ENCODE results near the gene SCFD2. TPM values are rescaled to one million over a fixed set of nuclear protein-coding genes. Genes with fewer than 3 reads are reported as not detected.
A peak's percentile ranks its signal among the peaks of the same experiment; 100 is the strongest.

Gene SCFD2
- total RNA-seq, 1 experiment from 2014 or later: 25.3 TPM

DNA sequence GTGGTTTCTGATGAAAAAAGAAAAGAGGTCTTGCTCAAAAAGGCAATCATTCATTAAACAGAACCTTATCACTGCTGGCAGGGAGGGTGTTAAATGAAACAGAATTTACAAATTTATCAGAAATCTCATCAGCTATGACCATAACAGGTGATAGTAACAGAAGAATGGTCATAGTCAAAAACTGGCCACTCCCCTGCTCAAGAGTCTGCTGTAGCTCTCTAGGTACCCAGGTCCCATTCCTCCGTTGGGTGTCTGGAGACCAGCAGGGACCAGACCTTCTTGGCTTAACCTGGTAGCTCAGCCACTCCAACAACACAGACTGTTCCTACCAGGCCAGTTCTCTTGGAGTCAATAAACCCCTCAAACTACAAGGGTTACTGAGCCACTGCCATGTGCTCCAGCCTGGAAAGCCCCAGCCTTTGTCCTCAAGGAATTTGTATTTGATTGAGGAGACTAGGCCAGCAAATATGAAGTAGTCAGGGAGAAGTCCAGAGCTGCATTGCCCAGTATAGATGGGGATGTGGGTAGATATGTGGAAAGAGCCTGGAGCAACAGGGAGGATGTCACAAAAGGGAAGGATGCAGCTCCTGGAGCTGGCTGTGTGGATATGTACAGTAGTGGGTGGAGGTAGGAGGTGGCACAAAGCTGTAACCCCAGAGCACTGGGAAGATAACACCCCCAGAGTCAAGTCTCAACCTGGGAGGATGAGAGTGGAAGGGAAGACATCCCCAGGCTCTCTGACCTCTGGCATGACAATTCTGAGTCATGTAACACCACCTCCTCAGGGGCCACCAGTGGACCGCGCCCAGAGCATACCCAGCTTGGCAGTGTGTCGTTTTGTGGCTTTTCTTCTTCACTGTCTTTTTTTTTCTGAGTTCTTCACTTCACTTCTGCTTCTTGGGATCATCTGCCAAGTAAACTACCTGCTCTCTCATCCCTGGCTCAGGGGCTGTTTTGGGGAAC is 481.9 kb downstream of the SCFD2 start:
- no peak overlapping the region for H3K27ac ChIP-seq
- H3K4me1 ChIP-seq: peaks cover 16% of the 10 kb centered on the region
- no peak overlapping the region for H3K4me3 ChIP-seq
- no peak for DNase-seq
- H3K36me3 ChIP-seq: no peaks in the 10 kb centered on the region
- peaks cover 4% of the 10 kb centered on the region for H3K9me3 ChIP-seq (replicated peaks)
- no peaks in the 10 kb centered on the region for H3K27me3 ChIP-seq

DNA sequence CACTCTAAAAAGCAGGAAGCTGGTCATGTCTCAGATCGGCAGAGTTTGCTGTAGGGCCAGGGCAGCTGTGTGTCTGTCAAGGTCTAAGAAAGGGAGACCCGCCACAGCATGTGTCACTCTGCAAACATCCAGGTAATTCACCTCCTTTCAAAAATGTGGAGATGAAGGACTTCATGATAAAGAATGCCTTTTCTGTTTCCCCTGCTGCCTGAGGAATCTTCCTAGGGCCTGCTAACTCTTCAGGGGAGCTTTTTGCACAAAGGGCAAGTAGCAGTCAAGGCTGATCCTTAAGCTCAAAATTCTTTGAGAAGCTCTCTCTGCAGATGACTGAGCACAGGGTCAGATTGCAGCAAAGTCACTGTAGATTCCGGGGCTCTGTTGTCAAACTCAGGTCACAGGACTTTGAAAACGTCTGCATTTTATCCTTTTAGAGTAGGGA is 482.7 kb downstream of the SCFD2 start:
- peak in 1 of 2 experiments; percentile 44 for DNase-seq
- no peaks in the 10 kb centered on the region for H3K27me3 ChIP-seq
- H3K36me3 ChIP-seq: no peaks in the 10 kb centered on the region
- H3K9me3 ChIP-seq (replicated peaks): peaks cover 4% of the 10 kb centered on the region
- peaks cover 16% of the 10 kb centered on the region for H3K4me1 ChIP-seq
- H3K27ac ChIP-seq: no peak overlapping the region
- no peak overlapping the region for H3K4me3 ChIP-seq

DNA sequence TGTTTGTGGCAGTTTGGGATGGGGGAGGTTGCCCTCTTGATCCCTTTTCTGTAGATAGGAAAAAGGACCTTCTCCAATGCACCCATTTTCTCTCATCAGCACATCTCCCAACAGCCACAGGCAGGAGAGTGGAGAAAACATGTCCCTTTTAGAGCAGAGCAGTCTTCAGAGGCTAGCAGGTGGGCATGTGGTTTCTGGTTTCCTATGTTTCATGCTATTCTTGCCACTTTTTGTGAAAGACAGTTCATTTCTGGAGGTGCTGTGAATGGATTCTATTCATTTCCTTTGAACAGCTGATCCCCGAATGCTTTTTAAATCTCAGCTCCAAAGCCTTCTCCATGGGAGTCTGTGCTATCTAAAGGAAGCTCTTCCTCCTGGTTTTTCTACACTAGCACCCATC is 484.9 kb downstream of the SCFD2 start:
- Histone ChIP-seq H3K4me3 (no peak overlapping the region), H3K4me1 (peaks cover 16% of the 10 kb centered on the region), H3K27me3 (no peaks in the 10 kb centered on the region), H3K36me3 (no peaks in the 10 kb centered on the region), H3K27ac (no peak overlapping the region), H3K9me3 (replicated peaks) (no peaks in the 10 kb centered on the region; the same call in none of the 2 replicates)
- DNase-seq: peak in 1 of 2 experiments; percentile 60

DNA sequence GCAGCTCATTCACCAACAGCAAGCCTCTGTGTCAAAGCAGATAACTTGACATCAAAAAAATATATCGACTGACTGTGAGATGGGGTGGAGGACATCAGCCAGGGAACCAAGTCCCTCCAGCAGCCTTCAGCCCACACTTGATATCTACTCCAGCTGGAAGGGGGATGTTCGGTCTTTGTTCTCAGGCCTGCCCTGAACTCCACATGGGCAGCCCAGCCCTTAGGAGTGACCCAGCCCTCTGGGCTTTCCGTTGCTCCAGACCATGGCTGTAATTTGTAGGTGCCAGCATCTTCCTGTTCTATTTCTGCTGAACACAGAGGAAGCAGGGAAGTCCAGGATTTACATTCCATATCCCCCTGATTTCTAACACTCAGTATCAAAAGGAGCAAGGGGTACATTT is 486.4 kb downstream of the SCFD2 start:
- Histone ChIP-seq H3K27ac (no peak overlapping the region), H3K4me3 (no peak overlapping the region), H3K9me3 (replicated peaks) (no peaks in the 10 kb centered on the region; the same call in 1 of the 2 replicates), H3K4me1 (peaks cover 20% of the 10 kb centered on the region), H3K36me3 (no peaks in the 10 kb centered on the region), H3K27me3 (no peaks in the 10 kb centered on the region)
- no peak for DNase-seq

DNA sequence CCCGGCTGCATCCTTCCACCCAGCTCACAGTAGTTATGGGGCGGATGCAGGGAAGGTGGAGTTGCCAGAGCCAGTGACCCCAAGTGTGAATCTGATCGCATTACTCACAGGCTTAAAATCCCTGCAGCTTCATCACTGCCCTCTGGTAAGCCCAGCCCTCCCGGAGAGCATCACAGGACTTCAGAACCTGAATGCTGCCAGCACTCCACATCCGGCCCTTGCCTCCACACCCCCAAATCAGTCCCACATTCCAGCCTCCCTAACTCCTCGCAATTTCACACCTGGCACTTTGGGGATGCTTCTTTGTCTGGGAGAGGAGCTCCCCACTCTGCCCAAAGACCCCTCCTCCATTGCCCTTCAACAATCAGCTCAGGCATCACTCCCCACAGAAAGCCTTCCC is 488.2 kb downstream of the SCFD2 start:
- no peak overlapping the region for H3K27ac ChIP-seq
- DNase-seq: no peak
- H3K4me3 ChIP-seq: no peak overlapping the region
- no peaks in the 10 kb centered on the region for H3K27me3 ChIP-seq
- no peaks in the 10 kb centered on the region for H3K36me3 ChIP-seq
- H3K9me3 ChIP-seq (replicated peaks): no peaks in the 10 kb centered on the region
- H3K4me1 ChIP-seq: peaks cover 29% of the 10 kb centered on the region

DNA sequence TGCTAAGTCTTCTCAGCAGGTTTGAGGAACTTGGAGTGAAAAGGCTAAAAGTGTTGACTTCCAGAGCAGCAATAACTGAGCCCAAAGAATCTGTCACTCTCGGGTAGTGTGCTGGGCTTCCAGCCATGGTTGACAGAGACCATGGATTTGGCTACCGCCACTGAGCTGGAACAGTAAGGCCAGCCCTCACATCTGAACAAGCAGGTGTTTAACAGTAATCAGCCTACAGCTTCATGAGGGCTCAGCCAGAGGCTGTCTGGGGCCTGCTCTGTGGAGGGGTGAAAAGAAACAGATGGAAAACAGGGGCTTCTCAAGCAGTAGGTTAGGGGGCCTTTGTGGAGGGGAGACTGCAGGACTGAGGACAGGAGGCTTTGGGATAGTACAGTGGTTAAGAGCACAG is 488.8 kb downstream of the SCFD2 start:
- Histone ChIP-seq H3K4me3 (no peak overlapping the region), H3K27me3 (no peaks in the 10 kb centered on the region), H3K9me3 (replicated peaks) (no peaks in the 10 kb centered on the region), H3K27ac (no peak overlapping the region), H3K36me3 (no peaks in the 10 kb centered on the region), H3K4me1 (peaks cover 31% of the 10 kb centered on the region)
- no peak for DNase-seq

DNA sequence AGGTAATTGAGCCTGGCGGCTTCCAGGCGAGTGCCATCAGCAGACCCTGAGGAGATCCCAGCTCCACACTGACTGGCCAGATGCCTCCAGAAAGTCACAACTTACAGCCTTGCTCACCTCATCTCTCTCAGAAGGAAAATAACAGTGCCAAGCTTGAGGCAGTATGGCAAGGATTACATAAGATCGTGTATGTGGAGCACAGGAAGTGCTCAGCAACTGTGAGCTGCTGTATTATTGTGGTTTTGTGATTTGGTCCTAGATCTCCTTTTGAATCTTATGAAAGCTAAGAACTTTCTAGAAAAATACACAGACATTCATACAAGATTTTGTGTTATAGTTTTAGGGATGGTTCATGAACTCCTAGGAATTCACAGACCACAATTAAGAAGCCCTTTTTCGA is 489.8 kb downstream of the SCFD2 start:
- no peak overlapping the region for H3K27ac ChIP-seq
- H3K9me3 ChIP-seq (replicated peaks): no peaks in the 10 kb centered on the region
- H3K4me3 ChIP-seq: no peak overlapping the region
- DNase-seq: no peak
- peaks cover 27% of the 10 kb centered on the region for H3K4me1 ChIP-seq
- H3K36me3 ChIP-seq: no peaks in the 10 kb centered on the region
- no peaks in the 10 kb centered on the region for H3K27me3 ChIP-seq

DNA sequence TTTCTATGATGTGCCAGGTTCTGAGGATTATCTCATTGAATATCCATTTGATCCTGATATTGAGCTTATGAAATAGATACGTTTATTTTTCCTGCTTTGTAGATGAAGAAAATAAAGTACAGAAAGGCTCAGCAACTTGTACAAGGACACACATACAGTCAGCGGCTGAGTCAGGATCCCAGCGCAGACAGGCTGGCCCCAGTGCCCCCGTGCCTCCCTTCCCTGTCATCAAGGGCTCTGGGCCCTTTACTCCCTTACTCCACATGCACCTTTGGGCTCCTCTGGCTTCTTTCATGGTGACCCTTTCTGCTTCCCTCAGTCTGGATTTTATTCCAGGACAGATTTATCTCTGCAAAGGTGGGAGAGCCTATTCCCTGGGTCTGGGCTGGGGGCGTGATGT is 490.9 kb downstream of the SCFD2 start:
- no peaks in the 10 kb centered on the region for H3K36me3 ChIP-seq
- H3K27ac ChIP-seq: no peak overlapping the region
- no peak for DNase-seq

DNA sequence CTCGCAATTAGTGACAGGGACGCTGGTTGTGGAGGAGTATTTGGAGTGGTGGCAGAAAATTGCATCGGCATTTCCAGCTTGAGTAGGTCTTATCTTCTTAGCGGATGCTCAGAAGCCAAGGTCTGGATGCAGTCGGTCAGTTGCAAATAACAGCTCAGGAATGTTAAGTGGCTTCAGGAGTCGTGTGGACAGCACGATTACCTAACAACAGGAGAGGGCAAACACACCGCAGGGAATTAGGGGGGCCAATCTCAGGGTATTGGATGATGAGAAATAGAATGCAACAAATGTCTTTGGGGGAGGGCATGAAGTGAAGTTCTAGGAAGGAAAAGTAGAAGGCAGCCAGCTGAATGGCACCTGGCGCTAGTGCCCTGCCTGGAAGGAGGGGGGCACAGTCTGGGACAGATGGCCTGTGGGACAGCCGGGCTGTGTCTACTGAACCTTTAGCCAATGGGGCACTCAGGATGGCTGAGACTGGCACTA is 492.0 kb downstream of the SCFD2 start:
- Histone ChIP-seq H3K4me1 (peaks cover 39% of the 10 kb centered on the region), H3K27me3 (no peaks in the 10 kb centered on the region), H3K36me3 (no peaks in the 10 kb centered on the region), H3K4me3 (peak overlapping the region; percentile 7), H3K9me3 (replicated peaks) (no peaks in the 10 kb centered on the region), H3K27ac (peak overlapping the region; percentile 70)
- DNase-seq: peak; percentile 61 to 69

More for the DNA sequence above, 490.9 kb downstream of the SCFD2 start:
- H3K4me1 ChIP-seq: peaks cover 35% of the 10 kb centered on the region
- H3K9me3 ChIP-seq (replicated peaks): no peaks in the 10 kb centered on the region
- no peaks in the 10 kb centered on the region for H3K27me3 ChIP-seq
- H3K4me3 ChIP-seq: no peak overlapping the region

DNA sequence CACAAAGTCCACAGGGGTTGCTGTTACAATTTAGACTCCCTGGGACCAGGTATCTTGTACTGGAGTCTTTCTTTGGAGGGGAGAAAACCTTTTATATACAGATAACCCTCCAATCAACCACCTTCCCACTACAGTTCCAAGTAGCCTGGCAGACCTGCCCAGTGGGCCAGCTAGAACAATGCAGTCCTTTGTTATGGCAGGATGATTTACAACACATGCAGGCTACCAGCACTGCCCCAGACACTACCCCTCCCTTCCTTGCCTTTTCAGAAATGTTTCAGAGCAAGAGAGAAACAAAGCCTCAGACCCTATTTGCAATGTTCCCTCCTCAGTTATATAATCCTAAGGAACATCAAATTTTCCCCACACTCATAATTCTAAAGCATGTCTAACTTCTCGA is 492.7 kb downstream of the SCFD2 start:
- peaks cover 46% of the 10 kb centered on the region for H3K4me1 ChIP-seq

DNA sequence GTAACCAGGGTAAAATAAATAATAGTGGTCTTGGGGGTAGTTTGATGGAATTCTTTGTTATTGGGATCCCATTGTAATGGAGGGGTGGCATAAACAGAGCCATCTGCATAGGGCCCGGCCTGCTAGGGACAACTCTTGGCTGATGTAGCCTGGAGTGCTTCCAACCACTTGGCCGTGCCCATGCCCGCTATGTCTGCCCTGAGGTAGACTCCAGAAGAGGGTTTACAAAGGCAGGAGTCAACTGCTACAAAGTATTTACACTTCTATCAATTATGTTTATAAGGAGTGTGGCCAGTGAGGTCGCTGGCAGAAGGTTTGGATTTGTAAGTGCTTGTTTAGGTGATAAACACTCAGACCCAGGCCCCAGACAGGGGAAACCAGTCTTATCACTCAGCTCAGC is 495.6 kb downstream of the SCFD2 start:
- Histone ChIP-seq H3K27ac (peak overlapping the region; percentile 98), H3K9me3 (replicated peaks) (no peaks in the 10 kb centered on the region), H3K36me3 (peaks cover 20% of the 10 kb centered on the region), H3K27me3 (no peaks in the 10 kb centered on the region), H3K4me3 (no peak overlapping the region), H3K4me1 (peaks cover 53% of the 10 kb centered on the region)
- peak in 1 of 2 experiments; percentile 41 for DNase-seq

More for the DNA sequence above, 492.7 kb downstream of the SCFD2 start:
- Histone ChIP-seq H3K4me3 (peak overlapping the region; percentile 7), H3K9me3 (replicated peaks) (no peaks in the 10 kb centered on the region), H3K36me3 (no peaks in the 10 kb centered on the region), H3K27ac (peak overlapping the region; percentile 70), H3K27me3 (no peaks in the 10 kb centered on the region)
- DNase-seq: peak; percentile 70 to 86

DNA sequence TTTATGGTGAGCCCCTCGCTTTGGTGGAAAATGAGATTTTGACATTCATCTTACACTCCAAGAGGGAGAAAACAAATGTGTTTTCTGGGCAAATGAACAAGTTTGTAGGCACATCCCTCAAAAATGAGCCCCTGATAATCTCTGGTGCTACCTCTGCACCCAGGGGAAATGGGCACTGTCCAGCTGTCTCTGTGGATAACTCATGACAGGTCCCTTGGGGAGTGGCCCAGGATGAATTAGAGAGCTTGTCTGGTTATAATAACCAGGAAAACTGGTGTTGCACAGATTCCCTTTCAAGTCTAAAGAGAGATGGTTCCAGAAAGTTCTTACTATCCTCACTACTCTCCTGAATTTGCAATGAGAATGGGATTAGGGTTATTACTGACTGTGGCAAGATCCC is 496.2 kb downstream of the SCFD2 start:
- Histone ChIP-seq H3K27ac (peak overlapping the region; percentile 98), H3K4me1 (peaks cover 51% of the 10 kb centered on the region), H3K9me3 (replicated peaks) (no peaks in the 10 kb centered on the region), H3K4me3 (peak overlapping the region; percentile 38), H3K36me3 (peaks cover 26% of the 10 kb centered on the region), H3K27me3 (no peaks in the 10 kb centered on the region)
- peak; percentile 94 to 96 for DNase-seq

DNA sequence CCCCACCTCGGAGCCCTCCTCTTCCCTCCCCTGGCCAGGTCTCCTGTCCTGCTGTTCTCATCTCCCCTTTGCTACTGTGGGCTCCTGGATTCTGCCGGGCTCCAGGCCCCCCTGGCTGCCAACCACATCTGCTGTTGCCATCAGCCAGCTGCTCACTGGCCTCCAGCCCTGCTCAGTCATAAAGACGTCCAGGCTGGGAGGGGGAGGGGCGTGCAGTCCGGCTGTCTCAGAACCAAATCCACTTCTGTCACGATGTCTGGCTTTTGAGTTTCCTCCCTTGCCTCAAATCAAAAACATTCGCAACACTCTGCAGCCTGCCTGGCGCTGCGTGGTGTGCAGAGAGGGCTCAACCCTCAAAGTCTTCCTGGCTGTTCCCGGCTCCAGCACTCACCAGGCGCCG is 496.7 kb downstream of the SCFD2 start:
- Histone ChIP-seq H3K36me3 (peaks cover 30% of the 10 kb centered on the region), H3K4me1 (peaks cover 46% of the 10 kb centered on the region)

DNA sequence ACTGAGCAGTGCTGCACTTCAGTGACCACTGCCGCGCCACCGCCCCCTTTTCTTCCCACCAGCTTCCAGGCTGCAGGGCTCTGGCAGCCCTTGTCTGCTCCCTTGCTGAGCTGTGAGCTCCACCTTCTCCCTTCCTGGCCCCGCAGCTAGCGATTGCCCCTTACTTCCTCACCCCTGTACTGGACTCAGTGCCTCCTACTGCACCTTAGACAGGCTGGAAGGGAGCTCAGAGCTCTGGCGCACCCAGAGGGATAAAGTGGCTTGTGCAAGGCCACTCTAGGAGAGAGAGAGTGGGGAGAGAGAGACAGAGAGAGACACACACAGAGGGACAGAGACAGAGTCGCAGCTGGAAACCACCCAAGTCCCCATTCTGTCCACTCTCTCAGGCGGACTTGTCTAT is 497.7 kb downstream of the SCFD2 start:
- DNase-seq: peak; percentile 47 to 67
- peak overlapping the region; percentile 98 for H3K27ac ChIP-seq

More for the DNA sequence above, 496.7 kb downstream of the SCFD2 start:
- peak overlapping the region; percentile 98 for H3K27ac ChIP-seq
- H3K9me3 ChIP-seq (replicated peaks): no peaks in the 10 kb centered on the region
- peak overlapping the region; percentile 38 for H3K4me3 ChIP-seq
- no peaks in the 10 kb centered on the region for H3K27me3 ChIP-seq
- peak; percentile 98 for DNase-seq

DNA sequence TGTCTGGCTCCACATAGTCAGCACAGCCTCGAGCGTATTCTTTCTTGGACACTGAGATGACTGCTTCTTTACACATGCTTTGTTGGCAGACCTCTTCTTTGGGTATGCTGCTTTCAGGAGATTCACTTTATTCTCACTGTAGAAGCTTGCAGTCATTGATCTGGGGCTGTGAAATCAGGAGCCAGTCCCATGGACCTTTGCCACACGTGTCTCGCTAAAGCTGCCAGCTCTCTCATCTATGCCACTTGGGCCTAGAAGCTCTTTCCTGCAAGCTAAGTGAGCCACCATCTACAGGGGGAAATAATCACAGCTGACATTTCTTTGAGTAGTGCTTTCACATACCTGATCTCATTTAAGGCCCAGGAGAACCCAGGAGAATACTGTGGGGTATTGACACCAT is 498.7 kb downstream of the SCFD2 start:
- DNase-seq: no peak
- Histone ChIP-seq H3K4me3 (no peak overlapping the region), H3K36me3 (peaks cover 37% of the 10 kb centered on the region), H3K27me3 (no peaks in the 10 kb centered on the region), H3K4me1 (peaks cover 35% of the 10 kb centered on the region), H3K27ac (no peak overlapping the region), H3K9me3 (replicated peaks) (no peaks in the 10 kb centered on the region)

More for the DNA sequence above, 497.7 kb downstream of the SCFD2 start:
- H3K27me3 ChIP-seq: no peaks in the 10 kb centered on the region
- peaks cover 42% of the 10 kb centered on the region for H3K4me1 ChIP-seq
- H3K9me3 ChIP-seq (replicated peaks): no peaks in the 10 kb centered on the region
- peaks cover 37% of the 10 kb centered on the region for H3K36me3 ChIP-seq
- no peak overlapping the region for H3K4me3 ChIP-seq

Measured in SJCRH30 (cell line).